Naive thymus-derived CD4-positive, alpha-beta T cell (primary cell): ENCODE results near the gene FAM187B. TPM values are rescaled to one million over a fixed set of nuclear protein-coding genes. Genes with fewer than 3 reads are reported as not detected.

ENCODE experiments used
- ATAC-seq: fragments of 150-1000 bp; cut with Tn5 transposase; 2 replicates; pipeline ENCODE4 v1.10.0; 2021; ENCODE audit warnings: mild to moderate bottlenecking, moderate library complexity
- CTCF ChIA-PET: fragments of 350-600 bp; sonication (Branson Sonifier 250); formaldehyde crosslinking; loops from one replicate; lab custom pipeline; 2021; ENCODE audit warnings: antibody characterized with exemption; lab: Charles Lee
- POLR2A ChIA-PET: fragments of 350-600 bp; sonication (Branson Sonifier 250); formaldehyde crosslinking; loops from one replicate; lab custom pipeline; 2021; ENCODE audit warnings: antibody characterized with exemption, inconsistent platforms; lab: Charles Lee
- DNase-seq, 9 donors: peaks; one replicate each; pipeline versions ENCODE4 v3.0.0 to v3.0.0-alpha.2; 2020 to 2022; ENCODE audit warnings: mixed read lengths in 1 of 9
- H3K27ac ChIP-seq: one replicate; pipeline ENCODE4 v1.7.0; 2013; ENCODE audit warnings: mild to moderate bottlenecking, low read depth, low read length, moderate library complexity
- H3K27me3 ChIP-seq, 2 donors: one replicate each; pipeline ENCODE4 v1.7.0; 2013; ENCODE audit warnings: low read length in 2 of 2, mild to moderate bottlenecking in 2 of 2, moderate library complexity in 2 of 2; ENCODE audit not compliant: control insufficient read depth in 2 of 2, insufficient read depth in 2 of 2
- H3K36me3 ChIP-seq, 3 experiments: 1 replicate in 2 of 3; 2 replicates in 1 of 3; pipeline ENCODE4 v1.7.0; 2013; ENCODE audit warnings: low read length in 3 of 3, mild to moderate bottlenecking in 3 of 3, moderate library complexity in 1 of 3; ENCODE audit not compliant: insufficient read depth in 3 of 3, control insufficient read depth in 2 of 3
- H3K4me1 ChIP-seq, 2 donors: one replicate each; pipeline ENCODE4 v1.7.0; 2013; ENCODE audit warnings: low read length in 2 of 2, mild to moderate bottlenecking in 2 of 2, moderate library complexity in 1 of 2; ENCODE audit not compliant: control insufficient read depth in 2 of 2, insufficient read depth in 2 of 2
- H3K4me3 ChIP-seq: 2 replicates; pipeline ENCODE4 v1.7.0; 2013; ENCODE audit warnings: mild to moderate bottlenecking, low read length
- H3K9me3 ChIP-seq, 3 experiments: 1 replicate in 2 of 3; 2 replicates in 1 of 3; pipeline ENCODE4 v1.7.0; 2013; ENCODE audit warnings: low read length in 3 of 3; ENCODE audit not compliant: control insufficient read depth in 2 of 3
- H3K27ac Mint-ChIP-seq, 9 donors: one replicate each; pipeline ENCODE4 v1.8.0; 2020 to 2022; ENCODE audit warnings: mixed read lengths in 9 of 9, mild to moderate bottlenecking in 8 of 9, moderate library complexity in 5 of 9, inconsistent platforms in 2 of 9
- H3K27me3 Mint-ChIP-seq, 5 donors: one replicate each; pipeline ENCODE4 v1.8.0; 2021 to 2022; ENCODE audit warnings: mixed read lengths in 5 of 5, mild to moderate bottlenecking in 1 of 5
- H3K36me3 Mint-ChIP-seq, 5 donors: one replicate each; pipeline ENCODE4 v1.8.0; 2020 to 2022; ENCODE audit warnings: mixed read lengths in 5 of 5, mild to moderate bottlenecking in 3 of 5, inconsistent platforms in 1 of 5
- H3K4me1 Mint-ChIP-seq, 7 donors: one replicate each; pipeline ENCODE4 v1.8.0; 2020 to 2022; ENCODE audit warnings: mixed read lengths in 7 of 7, mild to moderate bottlenecking in 3 of 7, inconsistent platforms in 1 of 7
- H3K4me3 Mint-ChIP-seq, 10 donors: one replicate each; pipeline ENCODE4 v1.8.0; 2020 to 2022; ENCODE audit warnings: mild to moderate bottlenecking in 10 of 10, mixed read lengths in 10 of 10, moderate library complexity in 6 of 10, inconsistent platforms in 2 of 10
- H3K9me3 Mint-ChIP-seq, 11 donors: one replicate each; pipeline ENCODE4 v1.8.0; 2020 to 2022; ENCODE audit warnings: mixed read lengths in 11 of 11, mild to moderate bottlenecking in 4 of 11, inconsistent platforms in 1 of 11, moderate library complexity in 1 of 11
- intact Hi-C, 2 donors: fragments of 100-400 bp; cut with micrococcal nuclease; formaldehyde crosslinking; loops; one replicate each; pipeline ENCODE4 v1.15.1; 2023
- polyA plus RNA-seq, 2 donors: library from polyadenylated mRNA; unstranded; fragments of 300-500 nt; fragmentation: Illumina TruSeq; gene quantifications; one replicate each; pipeline ENCODE4 v1.2.3, GENCODE V29; 2021
- total RNA-seq, 6 experiments: library from RNA in 5 of 6; stranded (reverse) in 5 of 6; gene quantifications; 1 replicate in 5 of 6; 2 replicates in 1 of 6; pipeline ENCODE4 v1.2.3 and lab custom pipeline; 2021 to 2026

Gene FAM187B
- total and polyA plus RNA-seq, 7 experiments from 2014 or later, result not detected

- H3K9me3 ChIP-seq, result no peaks in the 10 kb centered on the region
- H3K27ac Mint-ChIP-seq, result peak overlapping the region; percentile 92 to 98 (median 96)
- ChIA-PET CTCF (interaction anchor here (0.7 to 0.9 kb wide), 2 partner anchors 56 to 126 kb away, joined by 3 read pairs; no protein-coding TSS in a partner anchor), POLR2A (interaction anchor here (0.6 to 7.3 kb wide), 9 partner anchors 12 to 1092 kb away, joined by 3 to 40 read pairs (median 4); partner anchors contain the start of gene FXYD7)
- DNase-seq (peak; percentile 66 to 88 (median 84)), ATAC-seq (peak; percentile 77)
- intact Hi-C loops, result loop anchor here (1.0 to 10.0 kb wide), 12 partner anchors 20 to 474 kb away; partner anchors contain the start of genes FFAR1 (in 2 of the 2), COX6B1 (in 1 of the 2), ETV2 (in 1 of the 2) and FXYD5 (in 1 of the 2)
- H3K4me1 Mint-ChIP-seq, result peaks cover 15 to 45% (median 39%) of the 10 kb centered on the region in 7 donors
- peak overlapping the region; percentile 65 for H3K4me3 ChIP-seq
- H3K36me3 ChIP-seq, result peaks cover 9 to 28% (median 10%) of the 10 kb centered on the region in 3 experiments
- H3K9me3 Mint-ChIP-seq, result no peaks in the 10 kb centered on the region
- H3K27me3 Mint-ChIP-seq, result no peaks in the 10 kb centered on the region
- peak overlapping the region; percentile 85 to 98 (median 94) for H3K4me3 Mint-ChIP-seq
- H3K36me3 Mint-ChIP-seq, result peaks cover 0 to 26% (median 11%) of the 10 kb centered on the region in 5 donors
- H3K27ac ChIP-seq, result peak overlapping the region; percentile 94
- H3K27me3 ChIP-seq, result no peaks in the 10 kb centered on the region
- peaks cover 6 to 17% of the 10 kb centered on the region in 2 donors for H3K4me1 ChIP-seq
Measured at GRCh38 chr19:35267818-35268535, 39.4 kb upstream of the FAM187B start.

- Histone ChIP-seq H3K4me3 (peak overlapping the region; percentile 65), H3K27ac (peak overlapping the region; percentile 94), H3K4me1 (peaks cover 6 to 17% of the 10 kb centered on the region in 2 donors), H3K9me3 (no peaks in the 10 kb centered on the region), H3K36me3 (peaks cover 9 to 22% (median 10%) of the 10 kb centered on the region in 3 experiments), H3K27me3 (no peaks in the 10 kb centered on the region)
- intact Hi-C loops, result loop anchor here (5.0 to 10.0 kb wide), 4 partner anchors 75 to 475 kb away; partner anchors contain the start of genes COX6B1 (in 1 of the 2), ETV2 (in 1 of the 2) and IGFLR1 (in 1 of the 2)
- peaks cover 14 to 43% (median 38%) of the 10 kb centered on the region in 7 donors for H3K4me1 Mint-ChIP-seq
- H3K36me3 Mint-ChIP-seq, result peaks cover 0 to 26% (median 9%) of the 10 kb centered on the region in 5 donors
- H3K27me3 Mint-ChIP-seq, result no peaks in the 10 kb centered on the region
- ChIA-PET POLR2A (interaction anchor here (0.6 to 7.3 kb wide), 12 partner anchors 11 to 1091 kb away, joined by 3 to 40 read pairs (median 4); partner anchors contain the start of gene FXYD7), CTCF (interaction anchor here (0.7 to 0.9 kb wide), 2 partner anchors 56 to 125 kb away, joined by 3 read pairs; no protein-coding TSS in a partner anchor)
- H3K4me3 Mint-ChIP-seq, result peak overlapping the region; percentile 85 to 98 (median 94)
- peak; percentile 8 for ATAC-seq
- peak overlapping the region; percentile 92 to 98 (median 96) for H3K27ac Mint-ChIP-seq
- peak in 3 of 9 donors; percentile 30 to 66 (median 38) for DNase-seq
- no peaks in the 10 kb centered on the region for H3K9me3 Mint-ChIP-seq
Measured at GRCh38 chr19:35267353-35267817, 38.8 kb upstream of the FAM187B start.

- Histone ChIP-seq H3K4me1 (peaks cover 6 to 17% of the 10 kb centered on the region in 2 donors), H3K4me3 (peak overlapping the region; percentile 65), H3K27ac (peak overlapping the region; percentile 94), H3K9me3 (no peaks in the 10 kb centered on the region), H3K27me3 (no peaks in the 10 kb centered on the region), H3K36me3 (peaks cover 9 to 16% (median 9%) of the 10 kb centered on the region in 3 experiments)
- CTCF ChIA-PET, result interaction anchor here (0.8 to 1.5 kb wide), 4 partner anchors 10 to 151 kb away, joined by 3 to 5 read pairs (median 3); partner anchors contain the start of gene FXYD3
- H3K27ac Mint-ChIP-seq, result peak overlapping the region; percentile 81 to 98 (median 95)
- H3K36me3 Mint-ChIP-seq, result peaks cover 0 to 20% (median 5%) of the 10 kb centered on the region in 5 donors
- POLR2A ChIA-PET, result interaction anchor here (0.8 to 7.3 kb wide), 9 partner anchors 11 to 123 kb away, joined by 3 to 40 read pairs (median 6); partner anchors contain the start of gene FXYD7
- no peaks in the 10 kb centered on the region for H3K27me3 Mint-ChIP-seq
- ATAC-seq (no peak), DNase-seq (peak in 1 of 9 donors; percentile 16)
- intact Hi-C loops, result loop anchor here (5.0 to 10.0 kb wide), 4 partner anchors 74 to 476 kb away; partner anchors contain the start of genes COX6B1 (in 1 of the 2), ETV2 (in 1 of the 2) and IGFLR1 (in 1 of the 2)
- peak overlapping the region; percentile 85 to 98 (median 94) for H3K4me3 Mint-ChIP-seq
- peaks cover 7 to 36% (median 33%) of the 10 kb centered on the region in 7 donors for H3K4me1 Mint-ChIP-seq
- no peaks in the 10 kb centered on the region for H3K9me3 Mint-ChIP-seq
Measured at GRCh38 chr19:35266520-35267352, 38.2 kb upstream of the FAM187B start.

GRCh38 chr19:35265900-35266519, 37.5 kb upstream of the FAM187B start:
- peak overlapping the region; percentile 72 to 93 (median 84) for H3K4me3 Mint-ChIP-seq
- Histone ChIP-seq H3K9me3 (no peaks in the 10 kb centered on the region), H3K36me3 (peaks cover 1 to 9% (median 4%) of the 10 kb centered on the region in 3 experiments), H3K4me1 (peaks cover 6 to 17% of the 10 kb centered on the region in 2 donors), H3K27ac (peak overlapping the region; percentile 94), H3K4me3 (no peak overlapping the region), H3K27me3 (no peaks in the 10 kb centered on the region)
- peaks cover 7 to 35% (median 31%) of the 10 kb centered on the region in 7 donors for H3K4me1 Mint-ChIP-seq
- H3K36me3 Mint-ChIP-seq, result peaks cover 0 to 17% (median 4%) of the 10 kb centered on the region in 5 donors
- ATAC-seq (no peak), DNase-seq (no peak)
- intact Hi-C loops, result loop anchor here (5.0 to 10.0 kb wide), 4 partner anchors 74 to 476 kb away; partner anchors contain the start of genes COX6B1 (in 1 of the 2), ETV2 (in 1 of the 2) and IGFLR1 (in 1 of the 2)
- CTCF ChIA-PET, result interaction anchor here (0.6 to 1.5 kb wide), 5 partner anchors 9 to 150 kb away, joined by 3 to 5 read pairs (median 3); partner anchors contain the start of gene FXYD3
- H3K27ac Mint-ChIP-seq, result peak overlapping the region; percentile 77 to 94 (median 89)
- no peaks in the 10 kb centered on the region for H3K27me3 Mint-ChIP-seq
- no peaks in the 10 kb centered on the region for H3K9me3 Mint-ChIP-seq
- POLR2A ChIA-PET, result interaction anchor here (0.8 to 7.3 kb wide), 9 partner anchors 10 to 123 kb away, joined by 3 to 40 read pairs (median 6); partner anchors contain the start of gene FXYD7

- Histone ChIP-seq H3K4me1 (peaks cover 5 to 16% of the 10 kb centered on the region in 2 donors), H3K27ac (peak overlapping the region; percentile 0), H3K27me3 (no peaks in the 10 kb centered on the region), H3K36me3 (peaks cover 0 to 2% (median 0%) of the 10 kb centered on the region in 3 experiments), H3K4me3 (no peak overlapping the region), H3K9me3 (no peaks in the 10 kb centered on the region)
- H3K27me3 Mint-ChIP-seq, result no peaks in the 10 kb centered on the region
- ChIA-PET POLR2A (interaction anchor here (0.6 to 7.3 kb wide), 14 partner anchors 9 to 205 kb away, joined by 3 to 40 read pairs (median 4); partner anchors contain the start of gene FXYD7), CTCF (interaction anchor here (0.8 to 2.1 kb wide), 5 partner anchors 8 to 150 kb away, joined by 3 to 6 read pairs (median 3); partner anchors contain the start of gene FXYD3)
- no peak for DNase-seq
- no peak for ATAC-seq
- peaks cover 0 to 12% (median 0%) of the 10 kb centered on the region in 5 donors for H3K36me3 Mint-ChIP-seq
- peaks cover 7 to 33% (median 27%) of the 10 kb centered on the region in 7 donors for H3K4me1 Mint-ChIP-seq
- peaks cover 0 to 4% (median 0%) of the 10 kb centered on the region in 11 donors for H3K9me3 Mint-ChIP-seq
- H3K27ac Mint-ChIP-seq, result peak overlapping the region; percentile 60 to 94 (median 89)
- H3K4me3 Mint-ChIP-seq, result peak overlapping the region; percentile 21 to 93 (median 78)
- intact Hi-C loops, result loop anchor here (5.0 to 10.0 kb wide), 4 partner anchors 73 to 477 kb away; partner anchors contain the start of genes COX6B1 (in 1 of the 2), ETV2 (in 1 of the 2) and IGFLR1 (in 1 of the 2)
Measured at GRCh38 chr19:35265126-35265899, 36.8 kb upstream of the FAM187B start.
